Astrocyte (in vitro differentiated cells and primary cell): ENCODE data around the gene CACNB4. TPM values are rescaled to one million over a fixed set of nuclear protein-coding genes. Genes with fewer than 3 reads are reported as not detected.

Experiments
- DNase-seq: peaks from one replicate; pipeline ENCODE4 v3.0.0-alpha.2; 2010; ENCODE audit warnings: low read depth
- FAIRE-seq: peaks from 2 replicates; lab custom pipeline; 2011; peaks lifted over from hg19 to GRCh38; lab: Jason Lieb, UNC
- H2AFZ ChIP-seq: 2 replicates; pipeline ENCODE4 v1.6.0; 2012; ENCODE audit warnings: low read depth, low read length, inconsistent platforms
- H3K27ac ChIP-seq: 2 replicates; pipeline ENCODE4 v1.5.1; 2011; ENCODE audit warnings: low read depth, low read length, inconsistent platforms
- H3K27me3 ChIP-seq: 2 replicates; pipeline ENCODE4 v1.6.0; 2011; ENCODE audit warnings: low read length, inconsistent platforms; ENCODE audit not compliant: insufficient read depth
- H3K36me3 ChIP-seq: 2 replicates; pipeline ENCODE4 v1.5.1; 2011; ENCODE audit warnings: low read length, inconsistent platforms; ENCODE audit not compliant: insufficient read depth
- H3K4me1 ChIP-seq: 2 replicates; pipeline ENCODE4 v1.5.1; 2011; ENCODE audit warnings: low read length, inconsistent platforms; ENCODE audit not compliant: insufficient read depth
- H3K4me2 ChIP-seq: 2 replicates; pipeline ENCODE4 v1.6.0; 2012; ENCODE audit warnings: low read length, inconsistent platforms
- H3K4me3 ChIP-seq: 2 replicates; pipeline ENCODE4 v1.5.1; 2011; ENCODE audit warnings: low read depth, mild to moderate bottlenecking, low read length, inconsistent platforms; ENCODE audit not compliant: insufficient read depth
- H3K79me2 ChIP-seq: 2 replicates; pipeline ENCODE4 v1.6.0; 2012; ENCODE audit warnings: mild to moderate bottlenecking, low read length, inconsistent platforms; ENCODE audit not compliant: insufficient read depth
- H3K9ac ChIP-seq: 2 replicates; pipeline ENCODE4 v1.6.0; 2012; ENCODE audit warnings: mild to moderate bottlenecking, low read length, inconsistent platforms
- H3K9me3 ChIP-seq: 2 replicates; pipeline ENCODE4 v1.5.1; 2012; ENCODE audit warnings: low read depth, mild to moderate bottlenecking, low read length, inconsistent platforms; ENCODE audit not compliant: insufficient read depth
- H4K20me1 ChIP-seq: 2 replicates; pipeline ENCODE4 v1.6.0; 2012; ENCODE audit warnings: low read length, inconsistent platforms; ENCODE audit not compliant: insufficient read depth
- H3K27ac Mint-ChIP-seq: one replicate; pipeline ENCODE4 v1.8.0; 2021; ENCODE audit warnings: mild to moderate bottlenecking, mixed read lengths; ENCODE audit not compliant: unreplicated experiment
- H3K27me3 Mint-ChIP-seq: one replicate; pipeline ENCODE4 v1.8.0; 2021; ENCODE audit warnings: low read depth, mixed read lengths; ENCODE audit not compliant: unreplicated experiment
- H3K36me3 Mint-ChIP-seq: one replicate; pipeline ENCODE4 v1.8.0; 2021; ENCODE audit warnings: low read depth, mixed read lengths; ENCODE audit not compliant: unreplicated experiment
- H3K4me1 Mint-ChIP-seq: one replicate; pipeline ENCODE4 v1.8.0; 2021; ENCODE audit warnings: low read depth, mixed read lengths; ENCODE audit not compliant: unreplicated experiment
- H3K4me3 Mint-ChIP-seq: one replicate; pipeline ENCODE4 v1.8.0; 2021; ENCODE audit warnings: mild to moderate bottlenecking, moderate library complexity, mixed read lengths; ENCODE audit not compliant: unreplicated experiment
- H3K9me3 Mint-ChIP-seq: one replicate; pipeline ENCODE4 v1.8.0; 2021; ENCODE audit warnings: mild to moderate bottlenecking, mixed read lengths; ENCODE audit not compliant: unreplicated experiment
- EZH2 ChIP-seq: IDR thresholded peaks from 2 replicates; pipeline ENCODE4 v1.6.1; 2012; ENCODE audit warnings: mild to moderate bottlenecking, low read length, inconsistent platforms; ENCODE audit not compliant: insufficient read depth
- total RNA-seq: library from RNA; stranded (reverse); gene quantifications from 2 replicates; pipeline ENCODE4 v1.2.1, GENCODE V29; 2021
- TF ChIP-seq, protein P1 (sequence below): IDR thresholded peaks from 2 replicates; pipeline ENCODE4 v1.5.1; 2011; ENCODE audit warnings: low read depth, mild to moderate bottlenecking, inconsistent platforms, low read length, moderate library complexity; ENCODE audit not compliant: insufficient read depth

The CACNB4 gene
- total RNA-seq, 1 donor from 2014 or later: 1.8 TPM

DNA sequence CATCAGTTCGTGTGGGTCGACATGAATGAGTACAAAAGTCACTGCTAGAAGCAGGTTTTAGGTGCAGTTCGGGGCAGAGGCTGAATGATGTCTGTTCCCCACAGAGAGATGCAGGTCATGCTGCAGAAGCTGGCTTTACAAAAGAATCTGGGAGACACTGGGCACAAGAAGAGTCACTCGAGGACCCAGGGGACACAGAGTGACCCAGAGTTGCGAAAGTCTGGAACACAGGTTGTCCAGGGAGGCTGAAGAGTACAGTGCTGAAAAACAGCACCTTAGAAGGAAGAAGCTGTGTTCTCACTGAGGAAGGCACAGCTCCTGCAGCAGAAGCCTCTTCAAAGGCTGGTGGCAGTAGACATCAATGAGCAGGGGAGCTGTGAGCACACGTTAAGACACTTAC, 14.8 kb downstream of the CACNB4 start:
- Histone ChIP-seq H3K36me3 (no peaks in the 10 kb centered on the region), H4K20me1 (no peaks in the 10 kb centered on the region), H3K9ac (no peak overlapping the region), H3K9me3 (no peaks in the 10 kb centered on the region), H3K27ac (no peak overlapping the region), H3K4me3 (no peak overlapping the region), H2AFZ (no peak overlapping the region), H3K4me2 (no peak overlapping the region), H3K79me2 (no peaks in the 10 kb centered on the region), H3K4me1 (no peaks in the 10 kb centered on the region), H3K27me3 (peaks cover 2% of the 10 kb centered on the region)
- Mint-ChIP-seq H3K36me3 (no peaks in the 10 kb centered on the region), H3K9me3 (peaks cover 1% of the 10 kb centered on the region), H3K4me3 (no peak overlapping the region), H3K4me1 (no peaks in the 10 kb centered on the region), H3K27ac (no peak overlapping the region), H3K27me3 (peaks cover 5% of the 10 kb centered on the region)
- DNase-seq (no peak), FAIRE-seq (no peak)
- TF ChIP-seq, protein P1, sequence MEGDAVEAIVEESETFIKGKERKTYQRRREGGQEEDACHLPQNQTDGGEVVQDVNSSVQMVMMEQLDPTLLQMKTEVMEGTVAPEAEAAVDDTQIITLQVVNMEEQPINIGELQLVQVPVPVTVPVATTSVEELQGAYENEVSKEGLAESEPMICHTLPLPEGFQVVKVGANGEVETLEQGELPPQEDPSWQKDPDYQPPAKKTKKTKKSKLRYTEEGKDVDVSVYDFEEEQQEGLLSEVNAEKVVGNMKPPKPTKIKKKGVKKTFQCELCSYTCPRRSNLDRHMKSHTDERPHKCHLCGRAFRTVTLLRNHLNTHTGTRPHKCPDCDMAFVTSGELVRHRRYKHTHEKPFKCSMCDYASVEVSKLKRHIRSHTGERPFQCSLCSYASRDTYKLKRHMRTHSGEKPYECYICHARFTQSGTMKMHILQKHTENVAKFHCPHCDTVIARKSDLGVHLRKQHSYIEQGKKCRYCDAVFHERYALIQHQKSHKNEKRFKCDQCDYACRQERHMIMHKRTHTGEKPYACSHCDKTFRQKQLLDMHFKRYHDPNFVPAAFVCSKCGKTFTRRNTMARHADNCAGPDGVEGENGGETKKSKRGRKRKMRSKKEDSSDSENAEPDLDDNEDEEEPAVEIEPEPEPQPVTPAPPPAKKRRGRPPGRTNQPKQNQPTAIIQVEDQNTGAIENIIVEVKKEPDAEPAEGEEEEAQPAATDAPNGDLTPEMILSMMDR: no peak
- no peak for TF ChIP-seq EZH2

DNA sequence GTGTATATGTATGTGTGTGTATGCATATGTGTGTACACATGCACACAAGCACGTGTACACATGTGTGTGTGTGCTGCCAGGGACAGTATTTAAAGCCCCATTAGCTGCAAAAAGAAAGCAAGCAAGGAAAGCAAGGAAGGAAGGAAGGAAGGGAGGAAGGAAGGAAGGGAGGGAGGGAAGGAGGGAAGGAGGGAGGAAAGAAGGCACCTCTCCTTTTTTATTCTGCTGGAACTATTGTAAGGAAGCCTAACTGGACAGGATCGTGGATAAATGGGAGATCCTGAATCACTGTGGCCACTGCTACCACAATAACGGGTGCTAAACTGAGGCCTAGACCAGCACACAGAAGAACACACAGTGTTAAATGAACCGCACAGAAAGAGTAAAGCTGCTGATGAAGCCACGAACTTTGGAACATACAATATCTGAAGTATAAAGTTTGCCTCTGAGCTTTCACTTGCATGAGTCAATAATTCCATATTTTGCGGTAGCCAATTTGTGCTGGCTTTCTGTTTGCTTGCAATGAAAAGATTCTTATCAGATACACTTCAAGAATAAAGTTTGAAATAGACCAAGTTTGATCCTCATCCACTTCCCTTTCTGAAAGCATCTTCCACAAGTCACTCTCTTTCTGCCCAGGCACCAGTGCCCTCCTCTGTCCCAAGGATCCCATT, 15.5 kb downstream of the CACNB4 start:
- H3K27me3 Mint-ChIP-seq: peaks cover 5% of the 10 kb centered on the region
- no peaks in the 10 kb centered on the region for H3K36me3 Mint-ChIP-seq

More for the DNA sequence above, 15.5 kb downstream of the CACNB4 start:
- no peaks in the 10 kb centered on the region for H3K9me3 ChIP-seq
- Mint-ChIP-seq H3K27ac (no peak overlapping the region), H3K9me3 (peaks cover 1% of the 10 kb centered on the region), H3K4me1 (no peaks in the 10 kb centered on the region), H3K4me3 (no peak overlapping the region)
- H3K9ac ChIP-seq: no peak overlapping the region
- no peak overlapping the region for H2AFZ ChIP-seq
- no peak overlapping the region for H3K4me3 ChIP-seq
- H3K4me1 ChIP-seq: no peaks in the 10 kb centered on the region
- H3K27me3 ChIP-seq: peaks cover 2% of the 10 kb centered on the region
- H3K79me2 ChIP-seq: no peaks in the 10 kb centered on the region
- no peaks in the 10 kb centered on the region for H3K36me3 ChIP-seq
- FAIRE-seq (no peak), DNase-seq (no peak)
- no peaks in the 10 kb centered on the region for H4K20me1 ChIP-seq
- TF ChIP-seq EZH2: no peak
- TF ChIP-seq, protein P1: no peak
- H3K27ac ChIP-seq: no peak overlapping the region
- H3K4me2 ChIP-seq: no peak overlapping the region
